ENCODE results near the gene CTLA4.
A peak's percentile ranks its signal among the peaks of the same experiment; 100 is the strongest.

The CTLA4 gene

GRCh38 chr2:203892207-203892606 is 24.6 kb downstream of the CTLA4 start:
- DNase-seq (ENCODE audit: low spot score) = no peak

GRCh38 chr2:203893401-203893800 is 25.8 kb downstream of the CTLA4 start:
- DNase-seq (ENCODE audit: low spot score) = no peak

- no peak for DNase-seq (ENCODE audit: low spot score)
Measured at GRCh38 chr2:203893840-203894239, 26.3 kb downstream of the CTLA4 start.

GRCh38 chr2:203894262-203894661 is 26.7 kb downstream of the CTLA4 start:
- DNase-seq (ENCODE audit: low spot score) = no peak

- DNase-seq (ENCODE audit: low spot score) = no peak
Measured at GRCh38 chr2:203897544-203897943, 30.0 kb downstream of the CTLA4 start.

- DNase-seq (ENCODE audit: low spot score) = no peak
Measured at GRCh38 chr2:203898657-203899056, 31.1 kb downstream of the CTLA4 start.

GRCh38 chr2:203900253-203900652 is 32.7 kb downstream of the CTLA4 start:
- no peak for DNase-seq (ENCODE audit: low spot score)

- DNase-seq (ENCODE audit: low spot score) = no peak
Measured at GRCh38 chr2:203904022-203904421, 36.5 kb downstream of the CTLA4 start.

GRCh38 chr2:203905656-203906055 is 38.1 kb downstream of the CTLA4 start:
- no peak for DNase-seq (ENCODE audit: low spot score)

GRCh38 chr2:203908066-203908796 is 40.7 kb downstream of the CTLA4 start:
- DNase-seq (ENCODE audit: low spot score) = no peak

- DNase-seq (ENCODE audit: low spot score) = no peak
Measured at GRCh38 chr2:203908797-203909185, 41.2 kb downstream of the CTLA4 start.

- peak; percentile 72 for DNase-seq (ENCODE audit: low spot score)
Measured at GRCh38 chr2:203909261-203909967, 41.8 kb downstream of the CTLA4 start.

GRCh38 chr2:203909974-203910373 is 42.4 kb downstream of the CTLA4 start:
- DNase-seq (ENCODE audit: low spot score) = no peak

GRCh38 chr2:203913947-203914346 is 46.4 kb downstream of the CTLA4 start:
- no peak for DNase-seq (ENCODE audit: low spot score)

- no peak for DNase-seq (ENCODE audit: low spot score)
Measured at GRCh38 chr2:203914546-203915182, 47.1 kb downstream of the CTLA4 start.

GRCh38 chr2:203915256-203915655 is 47.7 kb downstream of the CTLA4 start:
- DNase-seq (ENCODE audit: low spot score) = no peak

GRCh38 chr2:203916756-203917155 is 49.2 kb downstream of the CTLA4 start:
- DNase-seq (ENCODE audit: low spot score) = no peak

GRCh38 chr2:203918264-203918663 is 50.7 kb downstream of the CTLA4 start:
- DNase-seq (ENCODE audit: low spot score) = no peak

- DNase-seq (ENCODE audit: low spot score) = no peak
Measured at GRCh38 chr2:203918839-203919238, 51.3 kb downstream of the CTLA4 start.
